ENCODE data around the gene COPS4. TPM values are rescaled to one million over a fixed set of nuclear protein-coding genes. Genes with fewer than 3 reads are reported as not detected.
A peak's percentile ranks its signal among the peaks of the same experiment; 100 is the strongest.
"Not testable (repeated sequence)": the region's sequence is repeated elsewhere in the genome, so short reads cannot be mapped to it uniquely, and the experiment has no call there.

Gene COPS4
- polyA plus RNA-seq (2013, experiment 1 of 2) = 64.2 TPM
- polyA plus RNA-seq (2013, experiment 2 of 2) = 69.1 TPM

GRCh38 chr4:83034630-83035494 lies at the start of gene COPS4:
COPS4 (plus strand) TSS chr4:83035183; CDS start chr4:83035225, 42 bp downstream.
- Histone ChIP-seq H3K4me3 (ENCODE audit: extremely low read depth, insufficient read depth, low read length, poor library complexity, severe bottlenecking) (peak within 1 kb of the TSS; percentile 75), H3K4me1 (ENCODE audit: control insufficient read depth, insufficient read depth, low read length, poor library complexity, severe bottlenecking) (peaks cover 5% of the 10 kb centered on the region), H3K9me3 (ENCODE audit: control insufficient read depth, low read length) (no peaks in the 10 kb centered on the region), H3K27ac (ENCODE audit: low read depth, low read length, severe bottlenecking) (peak within 1 kb of the TSS; percentile 98), H3K36me3 (ENCODE audit: control insufficient read depth, insufficient read depth, low read length) (no peaks in the 10 kb centered on the region)
- WGBS, 2 experiments (ENCODE audit: insufficient coverage in 2 of 2) = 0 to 1% methylated on average over 31 to 35 of the region's 39 CpGs

- not testable (repeated sequence) for H3K9me3 ChIP-seq (ENCODE audit: control insufficient read depth, low read length)
Measured at GRCh38 chr4:82987519-82987918, 47.5 kb upstream of the COPS4 start.

GRCh38 chr4:82988323-82988832 lies 46.6 kb upstream of the COPS4 start:
- no CpG with 5 or more reads among the region's 2 CpGs for WGBS, 2 experiments (ENCODE audit: insufficient coverage in 2 of 2)
- Histone ChIP-seq H3K9me3 (ENCODE audit: control insufficient read depth, low read length) (no peaks in the 10 kb centered on the region), H3K36me3 (ENCODE audit: control insufficient read depth, insufficient read depth, low read length) (peaks cover 6% of the 10 kb centered on the region), H3K4me3 (ENCODE audit: extremely low read depth, insufficient read depth, low read length, poor library complexity, severe bottlenecking) (no peak overlapping the region), H3K27ac (ENCODE audit: low read depth, low read length, severe bottlenecking) (no peak overlapping the region), H3K4me1 (ENCODE audit: control insufficient read depth, insufficient read depth, low read length, poor library complexity, severe bottlenecking) (no peaks in the 10 kb centered on the region)

More at GRCh38 chr4:82987519-82987918, 47.5 kb upstream of the COPS4 start:
- not testable (repeated sequence) for H3K4me3 ChIP-seq (ENCODE audit: extremely low read depth, insufficient read depth, low read length, poor library complexity, severe bottlenecking); H3K4me1 ChIP-seq (ENCODE audit: control insufficient read depth, insufficient read depth, low read length, poor library complexity, severe bottlenecking); H3K36me3 ChIP-seq (ENCODE audit: control insufficient read depth, insufficient read depth, low read length); H3K27ac ChIP-seq (ENCODE audit: low read depth, low read length, severe bottlenecking)

GRCh38 chr4:82989575-82990429 lies 45.2 kb upstream of the COPS4 start:
- Histone ChIP-seq H3K27ac (ENCODE audit: low read depth, low read length, severe bottlenecking) (no peak overlapping the region), H3K4me1 (ENCODE audit: control insufficient read depth, insufficient read depth, low read length, poor library complexity, severe bottlenecking) (no peaks in the 10 kb centered on the region), H3K36me3 (ENCODE audit: control insufficient read depth, insufficient read depth, low read length) (no peaks in the 10 kb centered on the region), H3K4me3 (ENCODE audit: extremely low read depth, insufficient read depth, low read length, poor library complexity, severe bottlenecking) (no peak overlapping the region), H3K9me3 (ENCODE audit: control insufficient read depth, low read length) (no peaks in the 10 kb centered on the region)
- 87 to 95% methylated on average over 2 of the region's 2 CpGs for WGBS, 2 experiments (ENCODE audit: insufficient coverage in 2 of 2)

GRCh38 chr4:82994834-82995233 lies 40.1 kb upstream of the COPS4 start:
- H3K27ac ChIP-seq (ENCODE audit: low read depth, low read length, severe bottlenecking) = no peak overlapping the region
- 91% methylated on average over 2 of the region's 4 CpGs; no CpG with 5 or more reads in 1 of the 2 experiments for WGBS, 2 experiments (ENCODE audit: insufficient coverage in 2 of 2)

GRCh38 chr4:82998898-82999297 lies 36.1 kb upstream of the COPS4 start:
- Histone ChIP-seq H3K4me3 (ENCODE audit: extremely low read depth, insufficient read depth, low read length, poor library complexity, severe bottlenecking) (no peak overlapping the region), H3K36me3 (ENCODE audit: control insufficient read depth, insufficient read depth, low read length) (no peaks in the 10 kb centered on the region), H3K9me3 (ENCODE audit: control insufficient read depth, low read length) (no peaks in the 10 kb centered on the region), H3K4me1 (ENCODE audit: control insufficient read depth, insufficient read depth, low read length, poor library complexity, severe bottlenecking) (no peaks in the 10 kb centered on the region), H3K27ac (ENCODE audit: low read depth, low read length, severe bottlenecking) (no peak overlapping the region)

More at GRCh38 chr4:82994834-82995233, 40.1 kb upstream of the COPS4 start:
- Histone ChIP-seq H3K4me3 (ENCODE audit: extremely low read depth, insufficient read depth, low read length, poor library complexity, severe bottlenecking) (no peak overlapping the region), H3K9me3 (ENCODE audit: control insufficient read depth, low read length) (no peaks in the 10 kb centered on the region), H3K36me3 (ENCODE audit: control insufficient read depth, insufficient read depth, low read length) (no peaks in the 10 kb centered on the region), H3K4me1 (ENCODE audit: control insufficient read depth, insufficient read depth, low read length, poor library complexity, severe bottlenecking) (no peaks in the 10 kb centered on the region)

- Histone ChIP-seq H3K27ac (ENCODE audit: low read depth, low read length, severe bottlenecking) (no peak overlapping the region), H3K9me3 (ENCODE audit: control insufficient read depth, low read length) (no peaks in the 10 kb centered on the region), H3K4me3 (ENCODE audit: extremely low read depth, insufficient read depth, low read length, poor library complexity, severe bottlenecking) (no peak overlapping the region), H3K36me3 (ENCODE audit: control insufficient read depth, insufficient read depth, low read length) (no peaks in the 10 kb centered on the region), H3K4me1 (ENCODE audit: control insufficient read depth, insufficient read depth, low read length, poor library complexity, severe bottlenecking) (no peaks in the 10 kb centered on the region)
- WGBS, 2 experiments (ENCODE audit: insufficient coverage in 2 of 2) = 100% methylated on average over 1 to 2 of the region's 3 CpGs
Measured at GRCh38 chr4:83002329-83002728, 32.7 kb upstream of the COPS4 start.

GRCh38 chr4:83003044-83003791 lies 31.8 kb upstream of the COPS4 start:
- not testable (repeated sequence) for H3K36me3 ChIP-seq (ENCODE audit: control insufficient read depth, insufficient read depth, low read length); H3K4me3 ChIP-seq (ENCODE audit: extremely low read depth, insufficient read depth, low read length, poor library complexity, severe bottlenecking); H3K27ac ChIP-seq (ENCODE audit: low read depth, low read length, severe bottlenecking); H3K9me3 ChIP-seq (ENCODE audit: control insufficient read depth, low read length); H3K4me1 ChIP-seq (ENCODE audit: control insufficient read depth, insufficient read depth, low read length, poor library complexity, severe bottlenecking)
- WGBS, 2 experiments (ENCODE audit: insufficient coverage in 2 of 2) = 90 to 98% methylated on average over 5 to 10 of the region's 14 CpGs

- no CpG with 5 or more reads among the region's 3 CpGs for WGBS, 2 experiments (ENCODE audit: insufficient coverage in 2 of 2)
- H3K27ac ChIP-seq (ENCODE audit: low read depth, low read length, severe bottlenecking) = no peak overlapping the region
- H3K36me3 ChIP-seq (ENCODE audit: control insufficient read depth, insufficient read depth, low read length) = no peaks in the 10 kb centered on the region
- peak overlapping the region; percentile 78 for H3K4me3 ChIP-seq (ENCODE audit: extremely low read depth, insufficient read depth, low read length, poor library complexity, severe bottlenecking)
- no peaks in the 10 kb centered on the region for H3K4me1 ChIP-seq (ENCODE audit: control insufficient read depth, insufficient read depth, low read length, poor library complexity, severe bottlenecking)
- H3K9me3 ChIP-seq (ENCODE audit: control insufficient read depth, low read length) = no peaks in the 10 kb centered on the region
Measured at GRCh38 chr4:83009529-83009928, 25.5 kb upstream of the COPS4 start.

- Histone ChIP-seq H3K36me3 (ENCODE audit: control insufficient read depth, insufficient read depth, low read length) (no peaks in the 10 kb centered on the region), H3K4me3 (ENCODE audit: extremely low read depth, insufficient read depth, low read length, poor library complexity, severe bottlenecking) (peak overlapping the region; percentile 78), H3K4me1 (ENCODE audit: control insufficient read depth, insufficient read depth, low read length, poor library complexity, severe bottlenecking) (no peaks in the 10 kb centered on the region), H3K27ac (ENCODE audit: low read depth, low read length, severe bottlenecking) (peak overlapping the region; percentile 85), H3K9me3 (ENCODE audit: control insufficient read depth, low read length) (no peaks in the 10 kb centered on the region)
- whole genome bisulfite sequencing, 2 experiments (ENCODE audit: insufficient coverage in 2 of 2) = 0% methylated on average over 7 to 10 of the region's 14 CpGs
Measured at GRCh38 chr4:83010111-83010521, 24.9 kb upstream of the COPS4 start.
